ENCODE results near the gene PPP1CC. TPM values are rescaled to one million over a fixed set of nuclear protein-coding genes. Genes with fewer than 3 reads are reported as not detected.

PPP1CC gene
- total RNA-seq, 1 donor from 2014 or later, result 156 TPM

DNA sequence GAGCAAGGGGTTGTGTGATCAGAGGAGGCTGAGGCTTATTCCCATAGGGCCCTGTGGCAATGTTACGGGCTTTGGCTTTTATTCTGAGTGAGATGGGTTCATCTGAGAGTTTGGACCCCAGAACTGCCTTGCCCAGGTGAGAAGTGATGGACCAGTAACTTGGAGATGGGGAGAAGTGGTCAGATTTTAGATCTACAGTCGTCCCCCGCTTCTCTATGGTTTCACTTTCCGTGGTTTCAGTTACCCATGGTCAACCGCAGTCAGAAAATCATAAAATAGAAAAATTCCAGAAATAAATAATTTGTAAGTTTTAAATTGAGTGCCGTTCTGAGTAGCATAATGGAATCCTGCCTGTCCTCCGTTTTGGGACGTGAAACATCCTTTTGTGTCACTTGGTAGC lies 40.2 kb upstream of the PPP1CC start:
- no peaks in the 10 kb centered on the region for H3K4me1 ChIP-seq
- H3K9me3 ChIP-seq (replicated peaks), result no peaks in the 10 kb centered on the region
- TF ChIP-seq, protein P1, sequence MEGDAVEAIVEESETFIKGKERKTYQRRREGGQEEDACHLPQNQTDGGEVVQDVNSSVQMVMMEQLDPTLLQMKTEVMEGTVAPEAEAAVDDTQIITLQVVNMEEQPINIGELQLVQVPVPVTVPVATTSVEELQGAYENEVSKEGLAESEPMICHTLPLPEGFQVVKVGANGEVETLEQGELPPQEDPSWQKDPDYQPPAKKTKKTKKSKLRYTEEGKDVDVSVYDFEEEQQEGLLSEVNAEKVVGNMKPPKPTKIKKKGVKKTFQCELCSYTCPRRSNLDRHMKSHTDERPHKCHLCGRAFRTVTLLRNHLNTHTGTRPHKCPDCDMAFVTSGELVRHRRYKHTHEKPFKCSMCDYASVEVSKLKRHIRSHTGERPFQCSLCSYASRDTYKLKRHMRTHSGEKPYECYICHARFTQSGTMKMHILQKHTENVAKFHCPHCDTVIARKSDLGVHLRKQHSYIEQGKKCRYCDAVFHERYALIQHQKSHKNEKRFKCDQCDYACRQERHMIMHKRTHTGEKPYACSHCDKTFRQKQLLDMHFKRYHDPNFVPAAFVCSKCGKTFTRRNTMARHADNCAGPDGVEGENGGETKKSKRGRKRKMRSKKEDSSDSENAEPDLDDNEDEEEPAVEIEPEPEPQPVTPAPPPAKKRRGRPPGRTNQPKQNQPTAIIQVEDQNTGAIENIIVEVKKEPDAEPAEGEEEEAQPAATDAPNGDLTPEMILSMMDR (IDR thresholded peaks at IDR 0.05; ENCODE audit: borderline replicate concordance), result no peak
- no peak for DNase-seq
- H3K27ac ChIP-seq (replicated peaks), result no peak overlapping the region
- H3K4me3 ChIP-seq, result no peak overlapping the region
- no peaks in the 10 kb centered on the region for H3K27me3 ChIP-seq (ENCODE audit: low read depth)
- intact Hi-C loops (cut with micrococcal nuclease), result no loop called here
- no peaks in the 10 kb centered on the region for H3K36me3 ChIP-seq

DNA sequence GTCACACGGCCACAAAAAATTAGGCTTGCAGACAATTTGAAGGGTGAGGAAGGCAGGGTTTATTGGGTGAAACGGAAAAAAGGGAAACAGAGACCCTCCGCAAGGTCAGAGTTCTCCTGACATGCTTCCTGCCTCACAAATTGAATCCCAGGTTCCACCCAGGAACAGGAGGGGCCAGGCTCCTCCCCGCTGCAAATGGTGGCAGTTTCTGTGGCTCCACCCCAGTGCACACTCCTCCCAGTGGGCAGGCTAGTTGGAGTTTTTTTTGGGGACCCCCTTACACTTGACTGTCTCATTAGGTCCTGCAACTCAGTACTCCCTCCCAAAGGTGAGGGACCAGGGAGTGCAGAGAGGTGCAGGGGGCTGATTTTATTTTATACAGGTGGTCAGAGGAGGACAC lies 39.4 kb upstream of the PPP1CC start:
- H3K27me3 ChIP-seq (ENCODE audit: low read depth), result no peaks in the 10 kb centered on the region
- no peak for DNase-seq
- intact Hi-C loops (cut with micrococcal nuclease), result no loop called here
- TF ChIP-seq, protein P1 (IDR thresholded peaks at IDR 0.05; ENCODE audit: borderline replicate concordance), result no peak
- no peaks in the 10 kb centered on the region for H3K9me3 ChIP-seq (replicated peaks)
- no peaks in the 10 kb centered on the region for H3K36me3 ChIP-seq
- H3K27ac ChIP-seq (replicated peaks), result no peak overlapping the region
- H3K4me1 ChIP-seq, result no peaks in the 10 kb centered on the region
- H3K4me3 ChIP-seq, result no peak overlapping the region

DNA sequence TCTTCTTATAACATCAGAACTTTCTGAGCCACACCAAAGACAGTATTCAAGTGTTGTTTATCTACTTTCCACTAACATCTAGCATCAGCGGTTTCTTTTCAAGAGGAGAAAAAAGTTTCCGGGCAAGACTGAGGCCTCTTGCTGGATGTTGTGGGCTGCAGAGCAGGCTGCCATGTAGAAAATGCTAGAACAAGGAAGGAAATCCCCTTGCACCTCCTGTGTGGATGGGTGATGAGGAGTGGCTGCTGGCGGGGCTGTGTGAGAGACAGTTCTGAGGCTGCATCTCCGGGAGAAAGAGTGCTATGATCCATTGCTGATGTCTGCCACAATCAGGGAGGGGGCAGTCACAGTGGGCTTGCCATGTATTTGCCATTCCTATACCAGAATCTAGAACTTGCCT lies 37.8 kb upstream of the PPP1CC start:
- Histone ChIP-seq H3K27me3 (ENCODE audit: low read depth) (no peaks in the 10 kb centered on the region), H3K4me3 (no peak overlapping the region), H3K36me3 (no peaks in the 10 kb centered on the region), H3K9me3 (replicated peaks) (no peaks in the 10 kb centered on the region), H3K4me1 (no peaks in the 10 kb centered on the region), H3K27ac (replicated peaks) (no peak overlapping the region)
- no peak for DNase-seq
- TF ChIP-seq, protein P1 (IDR thresholded peaks at IDR 0.05; ENCODE audit: borderline replicate concordance), result no peak
- intact Hi-C loops (cut with micrococcal nuclease), result no loop called here

DNA sequence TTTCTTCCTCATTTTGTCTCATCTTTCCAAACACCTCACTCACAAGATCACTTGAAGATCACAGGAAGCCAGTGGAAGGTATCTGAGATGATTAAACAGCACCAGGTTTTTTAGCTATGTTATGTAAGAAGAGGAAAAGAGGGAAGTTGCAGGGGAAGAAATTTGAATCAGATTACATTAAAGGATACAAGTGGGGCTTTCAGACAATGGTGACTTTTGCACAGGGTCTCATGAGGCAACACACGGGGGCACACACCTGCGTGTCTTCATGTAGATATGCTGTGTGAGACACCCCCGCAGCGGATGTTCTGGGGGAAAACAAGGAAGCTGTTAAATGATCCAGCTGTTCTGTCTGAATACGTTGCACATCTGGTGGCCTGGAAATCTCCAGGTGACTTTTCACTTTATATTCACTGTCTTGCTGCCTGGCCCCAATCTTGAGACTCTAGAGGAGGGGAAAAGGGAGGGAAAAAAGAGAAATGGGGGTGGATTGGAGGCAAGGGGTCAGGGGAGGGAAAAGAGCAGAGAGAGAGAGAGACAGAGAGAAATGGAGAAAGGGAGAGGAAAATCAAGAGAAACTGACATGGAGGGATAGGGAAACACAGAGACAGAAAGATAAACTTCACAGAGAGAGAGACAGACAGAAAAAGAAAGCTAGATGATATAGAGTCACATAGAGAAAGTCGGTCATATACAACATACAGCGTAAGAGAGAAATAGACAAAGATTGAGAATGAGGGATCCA lies 36.3 kb upstream of the PPP1CC start:
- TF ChIP-seq, protein P1 (IDR thresholded peaks at IDR 0.05; ENCODE audit: borderline replicate concordance), result no peak
- no peaks in the 10 kb centered on the region for H3K4me1 ChIP-seq
- H3K27ac ChIP-seq (replicated peaks), result no peak overlapping the region
- no peaks in the 10 kb centered on the region for H3K9me3 ChIP-seq (replicated peaks)
- intact Hi-C loops (cut with micrococcal nuclease), result no loop called here
- no peak overlapping the region for H3K4me3 ChIP-seq
- no peaks in the 10 kb centered on the region for H3K36me3 ChIP-seq
- H3K27me3 ChIP-seq (ENCODE audit: low read depth), result no peaks in the 10 kb centered on the region
- DNase-seq, result no peak

DNA sequence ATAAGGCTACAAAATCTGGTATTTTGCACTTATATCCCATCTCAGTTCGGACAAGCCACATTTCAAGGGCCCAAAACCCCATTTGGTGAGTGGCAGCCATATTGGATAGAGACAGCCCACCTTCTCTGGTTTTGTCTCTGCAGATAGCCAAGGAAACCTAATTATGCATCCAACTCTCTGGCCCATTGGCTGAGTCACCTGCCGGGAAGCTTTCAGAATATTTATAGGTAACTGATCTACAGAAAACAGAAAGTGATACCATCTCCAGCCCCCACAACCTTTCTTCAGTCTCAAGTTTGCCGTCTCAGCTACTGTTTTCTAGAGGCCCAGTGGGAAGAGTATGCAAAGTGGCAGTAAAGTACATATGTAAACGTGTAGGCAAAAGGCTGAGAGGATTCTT lies 33.7 kb upstream of the PPP1CC start:
- Histone ChIP-seq H3K36me3 (no peaks in the 10 kb centered on the region), H3K4me1 (peaks cover 3% of the 10 kb centered on the region), H3K4me3 (no peak overlapping the region), H3K27me3 (ENCODE audit: low read depth) (no peaks in the 10 kb centered on the region), H3K9me3 (replicated peaks) (peaks cover 13% of the 10 kb centered on the region), H3K27ac (replicated peaks) (no peak overlapping the region)
- TF ChIP-seq, protein P1 (IDR thresholded peaks at IDR 0.05; ENCODE audit: borderline replicate concordance), result no peak
- no peak for DNase-seq
- intact Hi-C loops (cut with micrococcal nuclease), result no loop called here
